Measurements from ENCODE around the gene RFX8.
"Not testable (repeated sequence)": the region's sequence is repeated elsewhere in the genome, so short reads cannot be mapped to it uniquely, and the experiment has no call there.

Gene RFX8

DNA sequence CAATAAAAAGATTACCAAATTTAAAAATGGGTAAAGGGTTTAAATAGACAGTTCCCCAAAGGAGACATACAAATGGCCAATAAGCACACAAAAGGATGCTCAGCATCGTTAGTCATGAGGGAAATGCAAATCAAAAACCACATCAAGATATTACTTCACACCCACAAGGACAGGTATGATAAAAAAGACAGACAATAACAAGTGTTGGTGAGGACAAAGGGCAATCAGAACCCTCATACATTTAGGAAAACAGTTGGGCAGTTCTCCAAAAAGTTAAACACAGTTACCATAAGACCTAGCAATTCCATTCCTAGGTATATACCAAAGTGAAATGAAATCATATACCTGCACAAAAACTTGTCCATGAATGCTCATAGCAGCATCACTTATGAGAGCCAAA lies 102.1 kb downstream of the RFX8 start:
- no peak for DNase-seq

DNA sequence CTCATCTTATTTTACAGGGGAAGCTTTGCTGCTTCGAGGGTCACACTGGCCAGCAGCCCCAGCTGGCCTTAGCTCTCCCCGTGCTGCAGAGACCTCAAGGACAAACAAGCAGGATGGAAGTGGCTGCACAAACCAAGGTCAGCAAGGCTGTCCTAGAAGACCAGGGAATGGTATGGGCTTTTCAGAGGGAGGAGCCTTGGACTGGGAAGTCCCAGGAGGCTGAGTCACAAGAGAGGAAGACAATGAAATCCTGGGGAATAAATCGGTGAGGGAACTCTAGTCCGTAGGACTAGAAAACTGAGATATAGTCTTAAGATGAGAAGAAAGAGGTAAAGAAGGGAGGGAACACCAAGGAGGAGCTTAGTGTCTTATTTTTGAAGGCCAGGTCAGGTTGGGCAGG lies 103.3 kb downstream of the RFX8 start:
- DNase-seq, result no peak

DNA sequence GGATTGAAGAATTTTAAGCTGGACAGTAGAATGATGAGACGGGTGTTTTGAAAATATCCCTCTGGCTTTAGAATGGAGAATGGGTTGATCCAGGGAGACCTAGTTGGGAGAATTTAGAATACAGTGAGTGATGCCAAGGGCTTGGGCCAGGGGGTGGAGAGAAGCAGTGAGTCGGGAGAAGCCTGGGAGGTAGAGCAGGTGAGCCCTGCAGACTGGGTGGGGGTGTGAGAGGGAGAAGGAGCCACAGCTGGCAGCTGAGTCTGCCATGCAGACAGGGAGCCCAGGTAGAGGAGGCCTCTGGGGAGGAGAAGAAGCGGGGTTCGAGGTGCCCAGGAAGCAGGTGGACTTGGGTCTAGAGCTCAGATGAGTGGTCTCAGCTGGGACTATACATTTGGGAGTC lies 105.8 kb downstream of the RFX8 start:
- DNase-seq, result no peak

DNA sequence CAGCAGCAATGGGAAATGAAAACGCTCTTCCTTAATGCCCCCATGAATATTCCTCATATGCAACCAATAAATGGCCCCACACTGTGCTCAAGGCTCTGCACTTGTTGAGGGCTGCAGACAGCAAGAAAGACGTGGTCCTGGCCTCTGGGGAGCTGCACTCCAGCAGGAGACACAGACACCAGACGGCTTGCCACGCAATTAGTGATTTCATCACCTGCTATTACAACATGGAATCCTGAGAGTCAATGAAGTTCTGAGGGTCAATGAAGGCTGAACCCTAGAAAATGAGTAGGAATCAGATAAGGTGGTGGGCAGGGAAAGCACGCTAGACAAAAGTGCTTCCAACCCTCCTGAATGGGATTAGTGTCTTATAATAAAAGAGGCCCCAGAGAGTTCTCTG lies 106.5 kb downstream of the RFX8 start:
- DNase-seq, result no peak

DNA sequence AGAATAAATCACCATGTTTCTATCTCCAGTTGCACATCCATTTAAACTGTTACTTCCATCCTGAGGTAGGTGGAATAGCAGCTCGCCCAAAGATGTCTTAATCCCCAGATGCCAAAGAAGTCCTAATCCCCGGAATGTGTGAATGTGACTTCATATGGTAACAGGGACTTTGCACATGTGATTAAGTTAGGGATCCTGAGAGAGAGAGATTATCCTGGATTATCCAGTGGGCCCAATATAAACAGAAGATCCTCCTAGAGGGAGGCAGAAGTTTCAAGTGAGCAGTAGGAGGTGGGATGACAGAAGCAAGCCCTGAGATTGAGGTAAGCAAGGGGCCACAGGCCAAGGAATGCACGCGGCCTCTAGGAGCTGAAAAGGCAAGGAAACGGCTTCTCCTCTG lies 107.4 kb downstream of the RFX8 start:
- DNase-seq, result no peak

DNA sequence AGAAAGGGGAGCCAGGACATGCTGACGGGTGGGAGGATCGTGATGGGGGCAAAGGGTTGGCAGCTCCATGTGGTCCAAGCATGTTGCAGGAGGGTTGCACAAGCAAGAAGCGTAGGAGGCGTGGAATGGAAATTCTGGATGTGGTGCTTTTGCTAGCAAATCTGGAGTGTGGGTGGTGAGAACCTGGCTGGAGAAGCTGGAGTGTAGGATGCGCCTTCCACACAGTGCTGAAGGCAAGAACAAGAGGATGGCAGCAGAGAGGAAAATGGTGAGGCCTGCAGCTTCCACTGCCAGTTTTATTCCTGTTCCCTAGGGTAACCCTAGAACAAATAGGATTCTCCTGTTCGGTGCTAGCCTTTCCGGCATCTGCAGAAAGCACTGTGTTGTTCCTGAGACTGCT lies 110.0 kb downstream of the RFX8 start:
- DNase-seq, result no peak

DNA sequence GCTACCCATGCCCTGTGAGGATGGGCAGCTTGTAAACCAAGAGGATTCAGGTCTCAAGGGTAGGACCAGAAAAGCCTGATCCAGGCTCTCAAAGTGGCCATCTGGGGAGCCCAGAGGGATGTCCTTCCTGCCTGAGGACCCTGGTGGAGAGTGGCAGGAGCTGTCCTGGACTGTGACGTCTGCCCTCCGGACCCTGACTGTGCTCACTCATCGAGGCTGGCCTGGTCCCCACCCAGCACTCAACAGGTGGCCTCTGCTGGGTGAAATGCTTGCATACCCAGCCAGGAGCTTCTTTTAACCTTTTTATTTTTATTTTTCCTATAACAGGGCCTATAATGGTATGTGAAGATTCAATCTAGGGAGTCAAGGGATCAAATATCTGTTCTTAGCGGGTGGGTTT lies 112.1 kb downstream of the RFX8 start:
- DNase-seq, result no peak

DNA sequence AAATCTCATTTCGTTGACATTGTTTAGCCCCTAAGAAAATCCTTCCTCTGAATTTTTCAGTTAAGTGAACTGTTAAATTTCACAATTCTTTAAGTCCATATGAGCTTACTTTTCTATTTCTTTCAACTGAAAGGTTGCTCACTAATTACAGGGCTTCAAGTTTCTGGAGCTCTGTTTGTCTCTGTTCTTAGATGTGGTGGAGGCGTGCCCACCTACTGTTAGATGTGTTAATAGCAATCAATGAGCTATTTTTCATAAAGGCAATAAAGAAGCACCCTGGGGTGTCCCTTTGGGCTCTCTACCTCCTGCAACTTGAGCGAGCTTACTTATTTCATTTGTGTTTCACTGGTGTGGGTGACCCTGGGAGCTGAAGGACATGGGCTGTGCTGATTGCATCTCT lies 112.6 kb downstream of the RFX8 start:
- DNase-seq, result no peak

DNA sequence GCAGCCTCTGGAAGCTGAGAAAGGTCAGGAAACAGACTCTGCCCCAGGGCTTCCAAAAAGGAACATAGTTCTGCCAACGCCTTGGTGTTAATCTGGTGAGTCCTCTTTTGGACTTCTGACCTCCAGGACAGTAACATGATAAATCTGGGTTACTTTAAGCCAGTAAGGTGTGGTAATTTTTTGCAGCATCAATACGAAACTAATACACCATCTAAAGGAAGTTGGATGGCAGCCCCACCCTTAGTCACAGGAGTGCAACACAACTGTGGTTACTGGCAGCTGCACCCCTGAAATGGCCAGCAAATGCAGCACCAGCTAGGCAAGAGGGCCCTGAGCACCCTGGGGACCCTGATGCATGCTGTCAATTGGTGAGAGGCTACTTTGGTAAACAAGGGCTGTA lies 113.4 kb downstream of the RFX8 start:
- no peak for DNase-seq

DNA sequence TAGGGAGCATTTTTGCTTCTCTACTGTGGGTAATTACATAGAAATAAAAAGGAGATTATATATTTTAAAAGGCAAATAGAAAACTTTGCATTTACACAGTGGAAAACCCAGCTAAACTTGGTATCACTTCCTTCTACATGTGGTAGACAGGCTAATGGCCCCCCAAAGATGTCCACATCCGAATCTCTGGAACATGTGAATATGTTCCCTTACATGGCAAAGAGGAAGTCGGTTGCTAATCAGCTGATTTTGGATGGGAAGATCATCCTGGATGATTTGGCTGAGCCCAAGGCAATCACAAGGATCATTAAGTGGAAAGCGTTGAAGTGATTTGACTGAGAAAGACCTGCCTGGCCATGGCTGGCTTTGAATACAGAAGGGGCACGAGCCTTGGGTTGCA lies 113.8 kb downstream of the RFX8 start:
- no peak for DNase-seq

DNA sequence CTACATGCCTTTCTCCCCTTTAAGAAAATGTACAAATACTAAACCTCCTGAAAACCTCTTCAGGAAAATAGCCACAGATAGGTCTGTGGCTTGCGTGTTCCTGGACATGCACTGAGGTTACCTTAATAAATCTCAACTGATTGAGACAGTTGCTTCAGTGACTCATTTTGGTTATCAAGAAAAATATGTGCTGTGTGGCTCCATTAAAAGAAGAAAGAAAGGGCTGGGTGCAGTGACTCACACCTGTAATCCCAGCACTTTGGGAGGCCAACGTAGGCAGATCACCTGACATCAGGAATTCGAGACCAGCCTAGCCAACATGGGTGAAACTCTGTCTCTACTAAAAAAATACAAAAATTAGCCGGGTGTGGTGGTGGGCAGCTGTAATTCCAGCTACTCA lies 114.7 kb downstream of the RFX8 start:
- DNase-seq, result no peak

DNA sequence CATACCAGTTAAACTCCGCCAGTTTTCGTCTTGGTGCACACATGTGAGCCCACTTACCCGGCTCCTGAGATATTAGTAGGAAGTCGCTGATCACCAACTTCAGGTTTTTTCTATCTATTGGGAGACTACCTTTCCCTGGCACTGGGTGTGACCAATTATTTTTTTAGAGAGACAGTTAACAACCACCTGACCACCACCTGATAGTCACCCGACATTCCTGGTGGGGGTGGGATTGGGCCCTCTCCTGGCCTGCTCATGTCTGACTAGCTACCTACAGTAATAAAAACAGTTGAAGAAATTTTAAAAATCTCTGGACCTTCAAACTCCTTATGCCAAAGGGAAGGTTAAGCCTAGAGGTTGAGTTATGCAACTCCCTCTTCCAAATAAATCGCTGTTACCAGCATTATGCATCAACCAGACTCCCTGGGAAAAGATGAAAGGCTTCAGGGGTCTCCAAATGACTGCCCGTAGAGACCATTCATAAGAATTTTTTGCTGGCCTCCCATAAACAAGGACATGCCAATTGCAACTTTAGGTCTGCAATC lies 115.4 kb downstream of the RFX8 start:
- DNase-seq, result no peak

DNA sequence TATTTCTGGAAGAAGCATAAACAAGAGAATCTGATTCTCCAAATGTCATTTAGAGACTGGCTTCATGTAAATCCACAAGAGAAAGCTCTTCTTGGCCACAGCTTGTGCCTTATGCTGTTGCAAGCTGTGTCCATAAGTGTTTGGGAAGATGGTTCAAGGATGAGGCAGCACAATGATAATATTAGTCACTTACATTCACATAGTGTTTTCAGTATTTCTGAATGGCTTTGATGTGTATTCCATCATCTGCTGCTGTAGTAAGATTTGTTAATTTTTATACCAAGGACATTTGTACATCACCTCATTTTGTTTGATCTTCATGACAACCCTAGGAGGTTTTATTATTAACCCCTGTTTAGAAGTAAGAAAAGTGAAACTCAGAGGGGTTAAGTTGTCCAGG lies 117.5 kb downstream of the RFX8 start:
- no peak for DNase-seq

DNA sequence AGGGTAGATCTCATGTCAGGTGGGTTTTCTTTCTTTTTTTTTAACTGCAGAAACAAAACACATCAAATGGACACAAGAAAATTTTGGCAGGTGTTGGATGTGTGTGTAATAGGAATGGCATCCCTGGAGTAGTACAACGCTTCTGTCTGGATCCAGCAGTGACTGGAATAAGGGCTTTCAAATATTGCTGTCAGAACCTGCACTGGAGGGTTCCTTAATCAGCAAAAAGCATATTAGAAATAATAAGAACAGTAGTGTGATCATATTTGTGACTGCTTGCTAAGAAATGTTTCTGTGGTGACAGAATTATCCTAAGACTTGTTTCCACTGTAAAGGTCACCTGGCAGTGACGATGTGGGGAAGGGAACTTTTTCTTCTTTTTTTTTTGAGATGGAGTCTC lies 118.4 kb downstream of the RFX8 start:
- DNase-seq, result no peak

DNA sequence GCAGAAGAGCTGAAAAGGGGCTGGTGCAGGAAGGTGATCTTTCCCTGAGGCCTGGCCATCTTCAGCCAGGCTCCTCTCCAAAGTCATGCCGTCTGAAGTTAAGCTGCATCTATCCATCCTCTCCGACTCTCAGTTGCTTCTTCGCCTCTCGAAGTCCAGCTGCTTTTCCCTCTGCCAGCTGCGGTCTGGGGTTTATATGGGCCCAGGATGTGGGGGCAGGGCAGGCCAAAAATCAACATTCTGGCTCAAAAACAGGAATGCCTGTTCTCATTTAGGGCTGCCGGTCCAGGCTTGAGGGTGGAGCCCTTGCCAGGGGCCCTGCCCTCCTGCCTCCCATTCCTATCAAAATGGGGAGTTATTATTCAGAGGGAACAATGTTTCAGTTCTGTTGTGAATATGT lies 118.9 kb downstream of the RFX8 start:
- DNase-seq, result no peak

DNA sequence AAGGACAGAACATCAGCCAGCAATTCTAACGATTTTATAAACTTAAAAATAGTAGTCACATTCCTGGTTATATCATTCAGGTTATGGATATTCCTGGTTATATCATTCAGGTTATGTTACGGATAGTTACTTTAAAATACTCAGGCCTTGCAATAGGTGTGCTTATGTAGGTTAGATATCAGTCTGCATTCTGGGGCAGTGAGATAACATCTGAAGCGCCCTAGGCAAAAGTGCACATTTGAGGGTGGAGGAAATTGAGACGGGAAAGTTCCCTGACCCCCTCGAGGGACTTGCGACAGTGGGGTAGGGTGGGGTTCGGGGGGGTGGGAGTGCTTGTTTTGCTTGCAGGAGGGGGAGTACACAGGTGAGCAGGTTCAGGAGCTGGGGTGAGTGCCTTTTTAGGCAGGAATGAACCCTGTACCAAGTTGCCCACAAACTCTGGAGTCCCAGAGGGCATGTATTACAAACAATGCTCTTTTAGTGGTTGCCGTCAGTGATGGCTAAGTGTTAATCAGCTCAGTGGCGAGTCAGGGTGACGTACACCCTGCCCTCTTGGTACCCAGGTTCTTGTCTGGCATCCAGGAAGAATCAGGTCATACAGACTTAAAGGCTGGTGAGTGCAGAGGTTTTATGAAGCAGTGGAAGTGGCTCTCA lies 119.4 kb downstream of the RFX8 start:
- no peak for DNase-seq

DNA sequence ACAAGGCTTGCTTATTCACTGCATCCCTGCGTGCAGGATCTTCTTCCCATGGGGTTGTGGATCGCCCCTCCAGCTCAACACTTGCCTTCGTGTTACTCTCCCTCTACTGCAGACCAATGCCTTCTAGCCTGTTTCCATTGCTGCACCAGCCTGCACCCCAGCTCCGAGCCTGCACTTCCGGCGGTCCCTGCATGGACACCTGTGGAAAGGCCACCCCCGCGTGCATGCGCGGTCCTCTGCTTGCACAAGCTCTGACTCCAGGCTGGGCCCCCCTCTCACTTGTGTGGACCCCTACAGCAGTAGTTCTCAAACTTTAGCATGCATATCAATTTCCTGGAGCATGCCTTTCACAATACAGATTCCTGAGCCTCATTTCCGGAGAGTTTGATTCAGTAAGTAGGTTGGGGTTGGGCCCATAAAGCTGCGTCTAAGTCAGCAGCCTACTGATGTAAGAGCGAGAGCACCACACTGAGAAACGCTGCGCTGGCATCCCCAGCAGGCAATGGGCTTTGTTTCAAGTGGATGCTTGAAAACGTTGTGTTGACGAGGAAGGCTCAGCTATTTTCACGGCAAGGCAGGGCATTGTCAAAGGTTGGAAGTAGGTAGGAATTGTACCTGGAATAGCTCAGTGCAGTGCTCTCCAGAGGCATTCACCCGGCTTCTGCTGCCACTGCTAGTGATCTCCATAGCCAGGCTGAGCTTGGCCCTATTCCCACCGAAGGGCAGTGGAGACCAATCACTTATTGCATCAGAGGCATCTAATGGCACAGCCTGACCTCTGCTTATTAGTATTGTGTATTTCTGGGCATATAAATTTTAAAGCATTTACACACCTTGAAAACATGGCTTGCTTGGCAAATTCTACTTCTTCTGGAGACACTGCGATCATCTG lies 120.2 kb downstream of the RFX8 start:
- DNase-seq, result no peak

DNA sequence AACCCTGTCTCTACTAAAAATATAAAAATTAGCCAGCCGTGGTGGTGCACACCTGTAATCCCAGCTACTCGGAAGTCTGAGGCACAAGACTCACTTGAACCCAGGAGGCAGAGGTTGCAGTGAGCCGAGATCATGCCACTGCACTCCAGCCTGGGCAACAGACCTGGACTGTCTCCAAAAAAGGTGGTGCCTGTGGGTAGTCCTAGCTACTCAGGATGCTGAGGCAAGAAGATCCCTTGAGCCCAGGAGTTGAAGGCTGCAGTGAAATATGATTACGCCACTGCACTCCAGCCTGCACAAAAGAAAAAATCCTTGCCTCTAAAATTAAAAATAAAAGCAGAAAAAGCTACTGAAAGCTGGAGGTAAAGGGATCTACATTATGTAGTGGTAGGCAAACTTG lies 122.3 kb downstream of the RFX8 start:
- not testable (repeated sequence) for DNase-seq

DNA sequence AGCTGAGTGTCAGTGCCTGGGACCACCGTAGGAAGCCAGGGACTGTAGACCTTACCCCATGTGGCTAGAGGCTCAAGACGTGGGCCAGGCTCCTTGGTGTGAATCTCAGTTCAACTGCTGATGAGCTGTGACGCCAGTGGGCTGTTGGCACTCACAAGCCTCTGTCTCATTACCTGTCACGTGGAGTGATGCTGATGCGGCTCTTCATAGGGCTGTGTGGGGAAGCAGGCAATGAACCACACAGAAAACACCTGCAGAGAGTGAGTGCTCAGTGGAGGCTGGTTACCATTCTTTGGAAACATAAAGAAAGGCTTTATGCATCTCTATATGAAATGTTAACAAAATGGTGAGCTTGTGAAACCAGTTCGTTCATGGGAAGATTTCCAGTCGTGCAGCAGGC lies 123.7 kb downstream of the RFX8 start:
- DNase-seq, result no peak

DNA sequence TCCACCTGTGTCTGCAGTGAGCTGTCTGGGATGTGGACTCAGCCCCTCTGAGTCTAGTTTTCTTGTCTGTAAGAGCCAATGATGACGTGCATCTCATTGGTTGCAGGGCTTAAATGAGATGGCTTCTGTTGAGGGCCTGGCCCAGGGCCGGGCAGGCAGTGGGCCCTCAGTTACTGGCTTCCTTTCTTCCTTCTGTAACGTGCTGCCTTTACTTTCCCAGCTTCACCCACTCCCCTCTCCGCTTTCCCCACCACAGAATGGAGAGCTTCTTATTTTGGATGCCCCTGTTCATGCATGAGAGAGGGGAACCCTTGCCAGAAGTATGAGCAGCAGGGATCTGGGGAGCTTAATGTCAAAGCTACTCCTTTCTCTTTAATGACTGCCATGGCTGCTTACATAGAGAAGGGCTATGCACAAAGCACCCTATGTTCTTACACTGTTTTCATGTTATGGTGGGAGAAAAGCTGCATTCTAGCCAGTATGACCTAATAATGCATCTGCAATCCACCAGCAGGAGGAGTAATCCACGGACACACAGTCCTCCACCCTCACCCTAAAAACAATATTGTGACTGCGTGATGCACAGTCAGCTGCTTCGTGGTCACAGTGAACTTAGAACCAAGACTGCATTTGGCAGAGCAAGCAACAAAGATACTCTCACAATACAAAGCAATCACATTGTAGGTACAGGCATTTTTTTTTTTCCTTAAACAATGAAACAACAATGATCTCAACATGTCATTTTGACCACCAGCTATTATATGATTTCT lies 124.8 kb downstream of the RFX8 start:
- no peak for DNase-seq

DNA sequence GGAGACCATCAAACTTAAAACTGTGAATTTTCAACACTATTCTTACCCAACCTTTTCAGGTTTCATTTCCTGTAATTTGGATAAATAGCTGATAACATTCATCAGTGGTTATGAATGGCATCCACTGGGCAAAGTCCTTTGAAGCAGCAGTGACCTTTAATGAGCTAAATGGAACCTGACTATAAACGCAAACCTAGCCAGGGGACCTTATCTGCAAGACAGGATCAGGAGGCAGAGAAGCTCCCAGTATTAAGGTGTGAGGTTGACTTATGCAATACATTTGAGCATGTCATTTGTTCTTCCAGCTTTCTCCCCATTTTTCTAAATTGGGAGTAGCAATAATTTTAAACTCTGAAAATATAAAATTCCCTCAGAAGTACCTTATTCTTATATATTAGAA lies 126.0 kb downstream of the RFX8 start:
- no peak for DNase-seq
